ENCODE measurements around the gene GOLGA5. TPM values are rescaled to one million over a fixed set of nuclear protein-coding genes. Genes with fewer than 3 reads are reported as not detected.

GOLGA5 gene
- total RNA-seq, 1 donor from 2014 or later = 41.1 TPM

GRCh38 chr14:92797935-92798653 lies 4.0 kb downstream of the GOLGA5 start:
- no peaks in the 10 kb centered on the region for H3K27me3 Mint-ChIP-seq (ENCODE audit: unreplicated experiment)
- H3K4me1 Mint-ChIP-seq (ENCODE audit: unreplicated experiment) = peaks cover 50% of the 10 kb centered on the region
- H3K4me3 Mint-ChIP-seq (ENCODE audit: unreplicated experiment) = no peak overlapping the region
- H3K36me3 Mint-ChIP-seq (ENCODE audit: unreplicated experiment) = peaks cover 17% of the 10 kb centered on the region
- H3K27ac Mint-ChIP-seq (ENCODE audit: unreplicated experiment) = no peak overlapping the region
- H3K9me3 Mint-ChIP-seq (ENCODE audit: unreplicated experiment) = no peaks in the 10 kb centered on the region
- no peak for TF ChIP-seq CTCF (IDR thresholded peaks at IDR 0.05)
- no peak for DNase-seq (ENCODE audit: extremely low spot score, unreplicated experiment)

DNA sequence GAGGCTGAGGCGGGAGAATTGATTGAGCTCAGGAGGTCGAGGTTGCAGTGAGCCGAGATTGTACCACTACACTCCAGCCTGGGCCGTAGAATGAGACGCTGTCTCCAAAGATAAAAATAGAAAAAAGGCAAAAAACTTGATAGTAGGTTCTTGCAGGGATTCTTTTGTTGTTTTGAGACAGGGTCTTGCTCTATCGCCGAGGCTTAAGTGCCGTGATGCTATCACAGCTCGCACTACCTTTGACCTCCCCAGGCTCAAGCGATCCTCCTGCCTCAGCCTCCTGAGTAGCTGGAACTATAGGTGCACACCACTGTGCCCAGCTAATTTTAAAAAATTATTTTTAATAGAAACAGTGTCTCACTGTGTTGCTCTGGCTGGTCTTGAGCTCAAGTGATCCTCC lies 4.7 kb downstream of the GOLGA5 start:
- DNase-seq (ENCODE audit: extremely low spot score, unreplicated experiment) = no peak
- no peak for TF ChIP-seq CTCF (IDR thresholded peaks at IDR 0.05)
- no peaks in the 10 kb centered on the region for H3K9me3 Mint-ChIP-seq (ENCODE audit: unreplicated experiment)
- H3K4me1 Mint-ChIP-seq (ENCODE audit: unreplicated experiment) = peaks cover 46% of the 10 kb centered on the region
- no peak overlapping the region for H3K4me3 Mint-ChIP-seq (ENCODE audit: unreplicated experiment)
- no peaks in the 10 kb centered on the region for H3K27me3 Mint-ChIP-seq (ENCODE audit: unreplicated experiment)
- peaks cover 18% of the 10 kb centered on the region for H3K36me3 Mint-ChIP-seq (ENCODE audit: unreplicated experiment)
- H3K27ac Mint-ChIP-seq (ENCODE audit: unreplicated experiment) = no peak overlapping the region

- TF ChIP-seq CTCF (IDR thresholded peaks at IDR 0.05) = no peak
- Mint-ChIP-seq H3K27me3 (ENCODE audit: unreplicated experiment) (no peaks in the 10 kb centered on the region), H3K4me3 (ENCODE audit: unreplicated experiment) (no peak overlapping the region), H3K36me3 (ENCODE audit: unreplicated experiment) (peaks cover 22% of the 10 kb centered on the region), H3K9me3 (ENCODE audit: unreplicated experiment) (no peaks in the 10 kb centered on the region), H3K27ac (ENCODE audit: unreplicated experiment) (no peak overlapping the region), H3K4me1 (ENCODE audit: unreplicated experiment) (peaks cover 47% of the 10 kb centered on the region)
- DNase-seq (ENCODE audit: extremely low spot score, unreplicated experiment) = no peak
Measured at GRCh38 chr14:92800012-92800411, 5.9 kb downstream of the GOLGA5 start.

GRCh38 chr14:92800525-92800924 lies 6.4 kb downstream of the GOLGA5 start:
- Mint-ChIP-seq H3K27me3 (ENCODE audit: unreplicated experiment) (no peaks in the 10 kb centered on the region), H3K4me1 (ENCODE audit: unreplicated experiment) (peaks cover 47% of the 10 kb centered on the region), H3K9me3 (ENCODE audit: unreplicated experiment) (no peaks in the 10 kb centered on the region), H3K27ac (ENCODE audit: unreplicated experiment) (no peak overlapping the region), H3K36me3 (ENCODE audit: unreplicated experiment) (peaks cover 24% of the 10 kb centered on the region), H3K4me3 (ENCODE audit: unreplicated experiment) (no peak overlapping the region)
- no peak for TF ChIP-seq CTCF (IDR thresholded peaks at IDR 0.05)
- no peak for DNase-seq (ENCODE audit: extremely low spot score, unreplicated experiment)

- Mint-ChIP-seq H3K9me3 (ENCODE audit: unreplicated experiment) (no peaks in the 10 kb centered on the region), H3K4me1 (ENCODE audit: unreplicated experiment) (peaks cover 40% of the 10 kb centered on the region), H3K36me3 (ENCODE audit: unreplicated experiment) (peaks cover 30% of the 10 kb centered on the region), H3K27me3 (ENCODE audit: unreplicated experiment) (no peaks in the 10 kb centered on the region), H3K27ac (ENCODE audit: unreplicated experiment) (no peak overlapping the region), H3K4me3 (ENCODE audit: unreplicated experiment) (no peak overlapping the region)
- DNase-seq (ENCODE audit: extremely low spot score, unreplicated experiment) = no peak
- TF ChIP-seq CTCF (IDR thresholded peaks at IDR 0.05) = no peak
Measured at GRCh38 chr14:92801917-92802316, 7.8 kb downstream of the GOLGA5 start.

Data from osteocyte (in vitro differentiated cells).